H1 (cell line): ENCODE measurements around the gene PDHB. TPM values are rescaled to one million over a fixed set of nuclear protein-coding genes. Genes with fewer than 3 reads are reported as not detected.

Experiments
- CTCF ChIA-PET: fragments of 300-600 bp; sonication (Branson Sonifier 250); formaldehyde crosslinking; loops from one replicate; lab custom pipeline; 2021; ENCODE audit not compliant: partially characterized antibody; lab: Charles Lee
- POLR2A ChIA-PET: fragments of 300-600 bp; sonication (Branson Sonifier 250); formaldehyde crosslinking; loops from one replicate; lab custom pipeline; 2021; ENCODE audit warnings: inconsistent platforms; ENCODE audit not compliant: partially characterized antibody; lab: Charles Lee
- DNase-seq, 2 experiments: peaks; one replicate each; pipeline versions ENCODE4 v3.0.0 to v3.0.0-alpha.2; 2010 to 2022; ENCODE audit warnings: low spot score in 2 of 2, low read depth in 1 of 2, mixed read lengths in 1 of 2
- FAIRE-seq: peaks from 2 replicates; lab custom pipeline; 2011; peaks lifted over from hg19 to GRCh38; lab: Jason Lieb, UNC
- H2AFZ ChIP-seq: 2 replicates; pipeline ENCODE4 v1.8.1; 2012; ENCODE audit warnings: low read length, inconsistent platforms
- H2AK5ac ChIP-seq: 2 replicates; pipeline ENCODE4 v1.6.1; 2013; ENCODE audit warnings: low read depth, low read length
- H2BK120ac ChIP-seq: replicated peaks from 2 replicates; pipeline ENCODE3; 2013; ENCODE audit warnings: low read depth, low read length, inconsistent platforms
- H2BK12ac ChIP-seq: 2 replicates; pipeline ENCODE4 v1.6.1; 2013; ENCODE audit warnings: low read depth, low read length
- H2BK15ac ChIP-seq: 2 replicates; pipeline ENCODE4 v1.6.1; 2013; ENCODE audit warnings: low read length
- H2BK20ac ChIP-seq: 2 replicates; pipeline ENCODE4 v1.6.1; 2013; ENCODE audit warnings: low read length
- H2BK5ac ChIP-seq: 2 replicates; pipeline ENCODE4 v1.6.1; 2013; ENCODE audit warnings: low read depth, low read length
- H3K14ac ChIP-seq: 2 replicates; pipeline ENCODE4 v1.6.1; 2013; ENCODE audit warnings: inconsistent platforms; ENCODE audit not compliant: insufficient read length
- H3K18ac ChIP-seq: 2 replicates; pipeline ENCODE4 v1.6.1; 2013; ENCODE audit warnings: low read length; ENCODE audit errors: extremely low read depth
- H3K23ac ChIP-seq: 2 replicates; pipeline ENCODE4 v1.6.1; 2013; ENCODE audit warnings: inconsistent platforms; ENCODE audit not compliant: insufficient read length
- H3K23me2 ChIP-seq: 2 replicates; pipeline ENCODE4 v1.6.1; 2013; ENCODE audit warnings: low read depth, low read length
- H3K27ac ChIP-seq: 2 replicates; pipeline ENCODE4 v1.6.1; 2011; ENCODE audit warnings: low read depth, low read length, inconsistent platforms
- H3K27me3 ChIP-seq, 4 experiments: replicated peaks in 1 of 4; 1 replicate in 1 of 4; 2 replicates in 3 of 4; pipeline versions ENCODE4 v1.6.1 to v1.8.1; 2011 to 2013; ENCODE audit warnings: low read length in 3 of 4, mild to moderate bottlenecking in 3 of 4, inconsistent platforms in 2 of 4, mixed read lengths in 2 of 4, moderate library complexity in 1 of 4; ENCODE audit not compliant: control insufficient read depth in 3 of 4, insufficient read depth in 3 of 4; ENCODE audit errors: extremely low read depth in 1 of 4
- H3K36me3 ChIP-seq, 4 experiments: 2 replicates each; pipeline versions ENCODE4 v1.6.1 to v1.8.1; 2011 to 2013; ENCODE audit warnings: mild to moderate bottlenecking in 4 of 4, low read length in 3 of 4, moderate library complexity in 2 of 4, control low read depth in 1 of 4, inconsistent platforms in 1 of 4; ENCODE audit not compliant: insufficient read depth in 4 of 4, control insufficient read depth in 2 of 4
- H3K4ac ChIP-seq: replicated peaks from 2 replicates; pipeline ENCODE3; 2013; ENCODE audit warnings: low read length, low read depth, mixed read lengths, inconsistent platforms; ENCODE audit not compliant: insufficient read length
- H3K4me1 ChIP-seq, 4 experiments: replicated peaks in 1 of 4; 1 replicate in 1 of 4; 2 replicates in 3 of 4; pipeline versions ENCODE4 v1.6.1 to v1.8.1; 2011 to 2013; ENCODE audit warnings: low read length in 3 of 4, inconsistent platforms in 2 of 4, mixed read lengths in 1 of 4; ENCODE audit not compliant: insufficient read depth in 4 of 4, control insufficient read depth in 3 of 4
- H3K4me2 ChIP-seq, 2 experiments: 2 replicates each; pipeline versions ENCODE4 v1.6.1 to v1.8.1; 2011 to 2013; ENCODE audit warnings: low read depth in 2 of 2, low read length in 2 of 2, control low read depth in 1 of 2, inconsistent platforms in 1 of 2, mild to moderate bottlenecking in 1 of 2; ENCODE audit not compliant: insufficient read depth in 1 of 2
- H3K4me3 ChIP-seq, 4 experiments: fragments of 200-600, 300-600 bp in 1 of 4; sonication (generic), shearing (Covaris generic), sonication (Bioruptor Twin) in 1 of 4; 2 replicates each; pipeline versions ENCODE4 v1.5.1 to v1.8.1; 2011 to 2016; ENCODE audit warnings: low read length in 4 of 4, low read depth in 3 of 4, control low read depth in 2 of 4, inconsistent platforms in 2 of 4, mild to moderate bottlenecking in 2 of 4, mixed read lengths in 1 of 4, moderate library complexity in 1 of 4; ENCODE audit not compliant: insufficient read depth in 2 of 4; ENCODE audit errors: extremely low read depth in 1 of 4
- H3K56ac ChIP-seq: replicated peaks from 2 replicates; pipeline ENCODE3; 2013; ENCODE audit warnings: low read depth, mild to moderate bottlenecking, mixed read lengths, low read length, inconsistent platforms; ENCODE audit not compliant: insufficient read length
- H3K79me1 ChIP-seq: 2 replicates; pipeline ENCODE4 v1.6.1; 2013; ENCODE audit warnings: low read depth, low read length, control low read depth
- H3K79me2 ChIP-seq, 2 experiments: 2 replicates each; pipeline versions ENCODE4 v1.6.1 to v1.8.1; 2012 to 2013; ENCODE audit warnings: low read length in 2 of 2, mild to moderate bottlenecking in 2 of 2, inconsistent platforms in 1 of 2; ENCODE audit not compliant: insufficient read depth in 2 of 2, control insufficient read depth in 1 of 2
- H3K9ac ChIP-seq, 4 experiments: replicated peaks in 1 of 4; 1 replicate in 1 of 4; 2 replicates in 3 of 4; pipeline versions ENCODE4 v1.6.1 to v1.8.1; 2011 to 2013; ENCODE audit warnings: low read depth in 3 of 4, low read length in 3 of 4, control low read depth in 2 of 4, mild to moderate bottlenecking in 2 of 4, moderate library complexity in 2 of 4, inconsistent platforms in 1 of 4; ENCODE audit errors: extremely low read depth in 1 of 4
- H3K9me3 ChIP-seq, 2 experiments: 2 replicates each; pipeline versions ENCODE4 v1.6.1 to v1.8.1; 2012 to 2013; ENCODE audit warnings: mild to moderate bottlenecking in 2 of 2, moderate library complexity in 2 of 2, control low read depth in 1 of 2, inconsistent platforms in 1 of 2, low read depth in 1 of 2, low read length in 1 of 2, mixed read lengths in 1 of 2; ENCODE audit not compliant: insufficient read depth in 2 of 2
- H4K20me1 ChIP-seq, 2 experiments: replicated peaks in 1 of 2; 2 replicates each; pipeline versions ENCODE3 to v1.8.1; 2011 to 2013; ENCODE audit warnings: inconsistent platforms in 2 of 2, low read length in 2 of 2, mild to moderate bottlenecking in 1 of 2; ENCODE audit not compliant: insufficient read depth in 2 of 2, control insufficient read depth in 1 of 2
- H4K5ac ChIP-seq: 2 replicates; pipeline ENCODE4 v1.6.1; 2013; ENCODE audit warnings: low read length, low read depth, mixed read lengths, inconsistent platforms; ENCODE audit not compliant: insufficient read length
- H4K8ac ChIP-seq: 2 replicates; pipeline ENCODE4 v1.8.0; 2013; ENCODE audit warnings: mild to moderate bottlenecking, moderate library complexity, low read length, inconsistent platforms; ENCODE audit not compliant: insufficient read depth; ENCODE audit errors: extremely low read depth
- H4K91ac ChIP-seq: replicated peaks from 2 replicates; pipeline ENCODE3; 2013; ENCODE audit warnings: low read length, mixed read lengths, inconsistent platforms; ENCODE audit not compliant: insufficient read length
- CEBPB ChIP-seq: IDR thresholded peaks from 2 replicates; pipeline ENCODE4 v1.6.1; 2012; ENCODE audit warnings: low read depth, low read length
- CHD1 ChIP-seq: IDR thresholded peaks from 2 replicates; pipeline ENCODE4 v1.6.1; 2012; ENCODE audit warnings: low read depth, low read length, improper control_type of control experiment
- EZH2 ChIP-seq: fragments of 200-600 bp; sonication (generic); IDR thresholded peaks from 2 replicates; pipeline ENCODE4 v1.7.1; 2012; ENCODE audit warnings: low read depth, mild to moderate bottlenecking, moderate library complexity, low read length, inconsistent platforms; ENCODE audit not compliant: severe bottlenecking
- HDAC6 ChIP-seq: IDR thresholded peaks from one replicate; pipeline ENCODE4 v1.7.1; 2012; ENCODE audit warnings: low read depth, mild to moderate bottlenecking, inconsistent platforms, low read length, moderate library complexity
- NANOG ChIP-seq: IDR thresholded peaks from 2 replicates; pipeline ENCODE4 v1.6.1; 2011; ENCODE audit warnings: low read length, low read depth, mild to moderate bottlenecking, inconsistent platforms; ENCODE audit not compliant: insufficient read depth, poor library complexity, severe bottlenecking
- POLR2AphosphoS5 ChIP-seq: IDR thresholded peaks from 2 replicates; pipeline ENCODE4 v1.6.1; 2011; ENCODE audit warnings: low read depth, low read length
- POU5F1 ChIP-seq: IDR thresholded peaks from 2 replicates; pipeline ENCODE4 v1.6.1; 2011; ENCODE audit warnings: low read depth, mild to moderate bottlenecking, low read length, moderate library complexity
- SAP30 ChIP-seq: fragments of 300-600 bp; sonication (generic); IDR thresholded peaks from 2 replicates; pipeline ENCODE4 v1.7.1; 2012; ENCODE audit warnings: low read length, moderate library complexity, mild to moderate bottlenecking, inconsistent platforms; ENCODE audit not compliant: insufficient read depth, insufficient replicate concordance
- TAF7 ChIP-seq: optimal IDR thresholded peaks from 2 replicates; pipeline ENCODE3; 2011; ENCODE audit warnings: low read depth, mild to moderate bottlenecking, inconsistent platforms, low read length, moderate library complexity, borderline replicate concordance
- ZNF274 ChIP-seq: IDR thresholded peaks from 2 replicates; pipeline ENCODE4 v1.7.0; 2012; ENCODE audit warnings: low read length, borderline replicate concordance; ENCODE audit errors: extremely low read depth
- WGBS, 2 experiments: shearing (Covaris generic) in 1 of 2; methylation state at CpG; one replicate each; pipeline versions ENCODE4 v1.1.6 to v1.1.7; 2013 to 2015; ENCODE audit warnings: low lambda C conversion rate in 2 of 2, mixed read lengths in 2 of 2, inconsistent platforms in 1 of 2, low coverage in 1 of 2, missing lambda C conversion rate in 1 of 2; ENCODE audit not compliant: insufficient replicate concordance in 2 of 2, insufficient coverage in 1 of 2, insufficient read length in 1 of 2; ENCODE audit errors: extremely low coverage in 1 of 2, missing lambda C conversion rate in 1 of 2; 5-methylcytosine and 5-hydroxymethylcytosine counted together
- polyA plus RNA-seq, 7 experiments: library from polyadenylated mRNA; depleted of rRNA in 3 of 7; stranded (reverse) in 5 of 7; unstranded in 2 of 7; fragments of >200 nt in 5 of 7; fragments of 200-250 nt in 2 of 7; gene quantifications; 1 replicate in 5 of 7; 2 replicates in 1 of 7; 4 replicates in 1 of 7; pipeline versions ENCODE4 v1.2.1 to v1.2.3, GENCODE V29; 2011 to 2013; ENCODE audit warnings: missing spikeins in 2 of 7, mixed read lengths in 2 of 7
- total RNA-seq: library from RNA; stranded (reverse); fragmentation: NEBNext Ultra II Directional; extraction: Animal tissue kit (Norgen Biotek cat#: 25700); gene quantifications from 2 replicates; pipeline ENCODE4 v1.2.1, GENCODE V29; 2021

PDHB gene
- total and polyA plus RNA-seq, 2 of the 8 experiments (the other 6 are each of a cell fraction or from before 2014, with no cell fraction given) = 90.4 to 140 TPM

DNA sequence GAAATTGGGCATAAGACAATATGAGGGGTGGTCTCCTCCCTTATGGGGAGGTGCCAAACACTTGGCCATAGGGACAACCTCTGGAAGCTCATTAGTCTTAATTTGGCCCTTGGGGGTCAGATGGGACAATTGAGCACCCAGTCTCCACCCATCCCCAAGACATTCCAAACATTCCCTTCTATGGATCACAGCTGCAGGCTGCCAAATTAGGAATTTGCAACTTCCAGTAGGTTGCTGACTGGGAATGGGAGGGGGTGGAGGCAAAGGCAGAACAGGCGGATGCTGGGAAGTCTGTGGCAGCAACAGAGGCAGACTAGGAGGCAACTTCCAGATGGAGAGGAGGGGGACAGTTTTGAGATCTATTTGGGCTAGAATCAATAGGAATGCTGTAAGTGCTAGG, 1.4 kb upstream of the PDHB start:
- peak overlapping the region; percentile 45 for H4K91ac ChIP-seq
- peaks cover 0 to 21% (median 12%) of the 10 kb centered on the region in 4 experiments; a peak in 5 of 7 replicates for H3K4me1 ChIP-seq
- no peaks in the 10 kb centered on the region; a peak in 1 of 4 replicates for H3K9me3 ChIP-seq
- H2BK5ac ChIP-seq = peak overlapping the region; percentile 98; the same call in 1 of the 2 replicates
- peak overlapping the region; percentile 17 for H3K27ac ChIP-seq
- 59% methylated on average over 1 of the region's 1 CpG; no CpG with 5 or more reads in 1 of the 2 experiments for WGBS, 2 experiments
- peaks cover 5% of the 10 kb centered on the region; the same call in 1 of the 2 replicates for H3K23me2 ChIP-seq
- no peak overlapping the region for H2BK20ac ChIP-seq
- no peaks in the 10 kb centered on the region for H3K27me3 ChIP-seq
- H2BK120ac ChIP-seq = peak overlapping the region; percentile 34
- H3K79me2 ChIP-seq = peaks cover 0 to 20% of the 10 kb centered on the region in 2 experiments; a peak in 2 of 4 replicates
- H3K18ac ChIP-seq = peak overlapping the region; percentile 27; the same call in 1 of the 2 replicates
- ChIA-PET POLR2A (interaction anchor here (0.9 to 3.3 kb wide), 16 partner anchors 9 to 259 kb away, joined by 3 to 30 read pairs (median 4); partner anchors contain the start of genes HTD2, KCTD6 and RPP14), CTCF (interaction anchor here (1.3 to 3.3 kb wide), 7 partner anchors 17 to 113 kb away, joined by 3 to 10 read pairs (median 5); no protein-coding TSS in a partner anchor)
- DNase-seq = peak; percentile 63 to 79
- H2AFZ ChIP-seq = no peak overlapping the region
- peak overlapping the region; percentile 49; the same call in 1 of the 2 replicates for H2BK15ac ChIP-seq
- no peak overlapping the region for H3K23ac ChIP-seq
- H3K4me3 ChIP-seq = 0 out of 8 replicates have a peak overlapping the region, but pooled peaks of 1 of the 4 experiments have one; percentile 29
- H4K5ac ChIP-seq = no peak overlapping the region
- H3K79me1 ChIP-seq = no peaks in the 10 kb centered on the region
- H2BK12ac ChIP-seq = peak overlapping the region; percentile 97
- peak overlapping the region in 1 of 4 experiments; percentile 17; a peak in 2 of 7 replicates for H3K9ac ChIP-seq
- peak overlapping the region; percentile 75 for H2AK5ac ChIP-seq
- peaks cover 14 to 19% (median 18%) of the 10 kb centered on the region in 4 experiments; a peak in 7 of 8 replicates for H3K36me3 ChIP-seq
- no peak overlapping the region for H3K14ac ChIP-seq
- no peak overlapping the region for H3K4ac ChIP-seq
- peak overlapping the region; percentile 31 to 72; a peak in 3 of 4 replicates for H3K4me2 ChIP-seq
- FAIRE-seq = peak; percentile 85
- H4K20me1 ChIP-seq = peaks cover 0 to 3% of the 10 kb centered on the region in 2 experiments
- H4K8ac ChIP-seq = no peak overlapping the region
- no peak overlapping the region for H3K56ac ChIP-seq
- no peak for TF ChIP-seq TAF7
- peak; percentile 23; the same call in 1 of the 2 replicates for TF ChIP-seq POLR2AphosphoS5
- TF ChIP-seq ZNF274 = no peak
- no peak for TF ChIP-seq SAP30
- TF ChIP-seq HDAC6 = no peak
- peak; percentile 55 for TF ChIP-seq NANOG
- no peak for TF ChIP-seq POU5F1
- TF ChIP-seq EZH2 = no peak
- no peak for TF ChIP-seq CHD1
- TF ChIP-seq CEBPB = no peak
